Ishikawa (cell line): Measurements from ENCODE around the gene ZNF532.

Experiments used
- CEBPB ChIP-seq: IDR thresholded peaks from 2 replicates; pipeline ENCODE4 v1.6.1; 2012
- CREB1 ChIP-seq: IDR thresholded peaks from 2 replicates; pipeline ENCODE4 v1.6.1; 2012; ENCODE audit warnings: low read depth
- EGR1 ChIP-seq: IDR thresholded peaks from 2 replicates; pipeline ENCODE4 v1.6.1; 2012
- EP300 ChIP-seq: IDR thresholded peaks from 2 replicates; pipeline ENCODE4 v1.6.1; 2012; ENCODE audit warnings: borderline replicate concordance
- FOXM1 ChIP-seq: IDR thresholded peaks from 2 replicates; pipeline ENCODE4 v1.6.1; 2012; ENCODE audit warnings: low read depth, borderline replicate concordance
- MAX ChIP-seq: IDR thresholded peaks from 2 replicates; pipeline ENCODE4 v1.6.1; 2012
- NFIC ChIP-seq: IDR thresholded peaks from 2 replicates; pipeline ENCODE4 v1.6.1; 2012
- RAD21 ChIP-seq: IDR thresholded peaks from 2 replicates; pipeline ENCODE4 v1.6.1; 2012; ENCODE audit warnings: low read depth
- REST ChIP-seq: IDR thresholded peaks from 2 replicates; pipeline ENCODE4 v1.6.1; 2012; ENCODE audit warnings: low read depth, mild to moderate bottlenecking
- TAF1 ChIP-seq: IDR thresholded peaks from 2 replicates; pipeline ENCODE4 v1.6.1; 2012; ENCODE audit warnings: low read depth, mild to moderate bottlenecking
- TCF12 ChIP-seq: IDR thresholded peaks from 2 replicates; pipeline ENCODE4 v1.6.1; 2012; ENCODE audit warnings: low read depth
- TEAD4 ChIP-seq: IDR thresholded peaks from 2 replicates; pipeline ENCODE4 v1.6.1; 2012
- USF1 ChIP-seq: IDR thresholded peaks from 2 replicates; pipeline ENCODE4 v1.6.1; 2012
- YY1 ChIP-seq: IDR thresholded peaks from 2 replicates; pipeline ENCODE4 v1.6.1; 2012; ENCODE audit warnings: low read depth
- ZBTB7A ChIP-seq: IDR thresholded peaks from 2 replicates; pipeline ENCODE4 v1.6.1; 2012; ENCODE audit warnings: low read depth

Gene ZNF532

GRCh38 chr18:58978916-58979315, 114.2 kb downstream of the ZNF532 start:
- TF ChIP-seq REST, result no peak
- TF ChIP-seq EGR1, result no peak
- no peak for TF ChIP-seq FOXM1
- no peak for TF ChIP-seq EP300
- TF ChIP-seq RAD21, result no peak
- no peak for TF ChIP-seq TEAD4
- TF ChIP-seq CREB1, result no peak
- no peak for TF ChIP-seq CEBPB
- TF ChIP-seq MAX, result no peak
- no peak for TF ChIP-seq NFIC
- TF ChIP-seq ZBTB7A, result no peak

- TF ChIP-seq TEAD4, result no peak
These were observed 114.9 kb downstream of the ZNF532 start for GRCh38 chr18:58979615-58980014.

- TF ChIP-seq REST, result no peak
- TF ChIP-seq USF1, result no peak
- no peak for TF ChIP-seq EGR1
- TF ChIP-seq EP300, result no peak
- TF ChIP-seq TAF1, result no peak
- TF ChIP-seq TEAD4, result no peak
- no peak for TF ChIP-seq CEBPB
- TF ChIP-seq ZBTB7A, result no peak
- no peak for TF ChIP-seq MAX
- no peak for TF ChIP-seq YY1
- TF ChIP-seq FOXM1, result no peak
- no peak for TF ChIP-seq RAD21
- TF ChIP-seq NFIC, result no peak
- no peak for TF ChIP-seq TCF12
- no peak for TF ChIP-seq CREB1
These were observed 116.3 kb downstream of the ZNF532 start for GRCh38 chr18:58980991-58981390.

- no peak for TF ChIP-seq NFIC
- TF ChIP-seq CREB1, result no peak
- no peak for TF ChIP-seq YY1
- TF ChIP-seq FOXM1, result no peak
These were observed 118.8 kb downstream of the ZNF532 start for GRCh38 chr18:58983260-58984155.

- TF ChIP-seq CEBPB (no peak), USF1 (no peak), REST (no peak), TAF1 (no peak), ZBTB7A (no peak), TCF12 (no peak), YY1 (no peak), NFIC (no peak), CREB1 (no peak), RAD21 (no peak), EGR1 (no peak), MAX (no peak), FOXM1 (no peak), EP300 (no peak)
These were observed 123.9 kb downstream of the ZNF532 start for GRCh38 chr18:58988600-58988999.
